GM23338 (cell line): ENCODE results near the gene MAOA. TPM values are rescaled to one million over a fixed set of nuclear protein-coding genes. Genes with fewer than 3 reads are reported as not detected.

Source experiments
- ATAC-seq: fragments of 200-7000 bp; cut with Tn5 transposase; 3 replicates; pipeline ENCODE4 v1.9.1; 2020
- DNase-seq: peaks from one replicate; pipeline ENCODE4 v3.0.0-alpha.2; 2015; ENCODE audit warnings: low spot score
- H2AFZ ChIP-seq: fragments of 200-600 bp; sonication (generic); 2 replicates; pipeline ENCODE4 v1.8.0; 2016; ENCODE audit warnings: antibody characterized with exemption, mild to moderate bottlenecking, moderate library complexity
- H3F3A ChIP-seq: fragments of 200-600 bp; sonication (generic); replicated peaks from 2 replicates; pipeline ENCODE4 v1.8.0; 2017; ENCODE audit warnings: antibody characterized with exemption, mixed run types, low read depth
- H3K27ac ChIP-seq: fragments of 200-600 bp; sonication (generic); 2 replicates; pipeline ENCODE4 v1.6.1; 2016; ENCODE audit warnings: low read depth
- H3K27me3 ChIP-seq: fragments of 200-600 bp; sonication (generic); 2 replicates; pipeline ENCODE4 v1.8.0; 2016; ENCODE audit warnings: mild to moderate bottlenecking, mixed run types, moderate library complexity; ENCODE audit not compliant: insufficient read depth
- H3K36me3 ChIP-seq: fragments of 200-600 bp; sonication (generic); 2 replicates; pipeline ENCODE4 v1.8.0; 2016; ENCODE audit warnings: mild to moderate bottlenecking; ENCODE audit not compliant: insufficient read depth
- H3K4me1 ChIP-seq: fragments of 200-600 bp; sonication (generic); 2 replicates; pipeline ENCODE4 v1.8.0; 2016; ENCODE audit warnings: mild to moderate bottlenecking, moderate library complexity; ENCODE audit not compliant: insufficient read depth
- H3K4me2 ChIP-seq: fragments of 200-600 bp; sonication (generic); 2 replicates; pipeline ENCODE4 v1.7.1; 2017; ENCODE audit warnings: mixed run types
- H3K4me3 ChIP-seq: fragments of 200-600 bp; sonication (generic); 2 replicates; pipeline ENCODE4 v1.6.1; 2016; ENCODE audit warnings: mixed run types
- H3K79me2 ChIP-seq: fragments of 200-600 bp; sonication (generic); replicated peaks from 2 replicates; pipeline ENCODE4 v1.8.0; 2017; ENCODE audit warnings: mild to moderate bottlenecking; ENCODE audit not compliant: insufficient read depth
- H3K9me2 ChIP-seq: fragments of 200-600 bp; sonication (generic); 2 replicates; pipeline ENCODE4 v1.8.0; 2017; ENCODE audit not compliant: insufficient read depth
- H4K20me1 ChIP-seq: fragments of 200-600 bp; sonication (generic); replicated peaks from 2 replicates; pipeline ENCODE4 v1.8.0; 2017; ENCODE audit warnings: mild to moderate bottlenecking; ENCODE audit not compliant: insufficient read depth
- H3K27ac Mint-ChIP-seq: 2 replicates; pipeline ENCODE4 v1.8.0; 2020; ENCODE audit warnings: inconsistent platforms, mild to moderate bottlenecking, moderate library complexity, mixed read lengths
- H3K27me3 Mint-ChIP-seq: 3 replicates; pipeline ENCODE4 v1.8.0; 2022; ENCODE audit warnings: low read depth, mild to moderate bottlenecking, moderate library complexity, mixed read lengths, inconsistent platforms; ENCODE audit not compliant: insufficient read depth, poor library complexity
- H3K36me3 Mint-ChIP-seq: 3 replicates; pipeline ENCODE4 v1.8.0; 2021; ENCODE audit warnings: low read depth, mild to moderate bottlenecking, inconsistent platforms, moderate library complexity, mixed read lengths
- H3K4me1 Mint-ChIP-seq: 3 replicates; pipeline ENCODE4 v1.8.0; 2020; ENCODE audit warnings: mild to moderate bottlenecking, inconsistent platforms, mixed read lengths
- H3K4me3 Mint-ChIP-seq: 3 replicates; pipeline ENCODE4 v1.8.0; 2021; ENCODE audit warnings: moderate library complexity, mild to moderate bottlenecking, inconsistent platforms, mixed read lengths
- H3K9me3 Mint-ChIP-seq: 3 replicates; pipeline ENCODE4 v1.8.0; 2020; ENCODE audit warnings: moderate library complexity, mild to moderate bottlenecking, inconsistent platforms, mixed read lengths
- CREB1 ChIP-seq: fragments of 250-450 bp; sonication (Bioruptor Pico); IDR thresholded peaks from 2 replicates; pipeline ENCODE4 v1.5.0; 2020; ENCODE audit warnings: low read depth, mild to moderate bottlenecking, moderate library complexity
- ETS1 ChIP-seq: IDR thresholded peaks from 2 replicates; pipeline ENCODE4 v1.6.1; 2016; ENCODE audit warnings: antibody characterized with exemption
- EZH2 ChIP-seq: fragments of 200-600 bp; sonication (generic); IDR thresholded peaks from one replicate; pipeline ENCODE4 v1.8.0; 2017; ENCODE audit warnings: antibody characterized with exemption, mild to moderate bottlenecking, low read depth; ENCODE audit not compliant: unreplicated experiment
- EZH2phosphoT487 ChIP-seq: fragments of 200-600 bp; sonication (generic); IDR thresholded peaks from one replicate; pipeline ENCODE4 v1.8.1; 2018; ENCODE audit warnings: antibody characterized with exemption; ENCODE audit not compliant: unreplicated experiment
- JUNB ChIP-seq: IDR thresholded peaks from one replicate; pipeline ENCODE4 v1.6.1; 2016; ENCODE audit warnings: antibody characterized with exemption; ENCODE audit not compliant: unreplicated experiment
- NANOG ChIP-seq: IDR thresholded peaks from 2 replicates; pipeline ENCODE4 v1.6.1; 2016; ENCODE audit warnings: antibody characterized with exemption, borderline replicate concordance
- POLR2AphosphoS5 ChIP-seq: IDR thresholded peaks from 2 replicates; pipeline ENCODE4 v1.6.1; 2016; ENCODE audit warnings: antibody characterized with exemption, low read depth
- REST ChIP-seq: IDR thresholded peaks from one replicate; pipeline ENCODE4 v1.6.1; 2018; ENCODE audit warnings: antibody characterized with exemption; ENCODE audit not compliant: unreplicated experiment
- STAT1 ChIP-seq: IDR thresholded peaks from one replicate; pipeline ENCODE4 v1.6.1; 2016; ENCODE audit warnings: antibody characterized with exemption; ENCODE audit not compliant: unreplicated experiment
- ZNF114 ChIP-seq: fragments of 250-450 bp; sonication (Bioruptor Pico); IDR thresholded peaks from 2 replicates; pipeline ENCODE4 v1.5.0; 2020; ENCODE audit warnings: mild to moderate bottlenecking, moderate library complexity
- ZNF331 ChIP-seq: fragments of 250-450 bp; sonication (Bioruptor Pico); IDR thresholded peaks from 2 replicates; pipeline ENCODE4 v1.5.0; 2020; ENCODE audit warnings: low read depth, mild to moderate bottlenecking, moderate library complexity
- polyA plus RNA-seq: library from polyadenylated mRNA; unstranded; fragments of >200 nt; fragmentation: Nextera tagmentation; extraction: Ambion mirVana; gene quantifications from 2 replicates; pipeline ENCODE4 v1.2.1, GENCODE V29; 2016
- total RNA-seq: library from RNA; depleted of rRNA; stranded (reverse); fragments of >200 nt; shearing (Covaris generic); gene quantifications from 2 replicates; pipeline ENCODE4 v1.2.3, GENCODE V29; 2014
- TF ChIP-seq, protein P1 (sequence below), 2 experiments: fragments of 200-600 bp in 1 of 2; sonication (generic) in 1 of 2; conservative IDR thresholded peaks; 2 replicates each; pipeline versions ENCODE4 v1.5.1 to v1.6.1; 2016 to 2017; ENCODE audit warnings: antibody characterized with exemption in 2 of 2, low read depth in 2 of 2, mild to moderate bottlenecking in 2 of 2, moderate library complexity in 1 of 2
- TF ChIP-seq, protein P2 (sequence below): fragments of 250-450 bp; sonication (Bioruptor Pico); IDR thresholded peaks from 2 replicates; pipeline ENCODE4 v1.5.0; 2020; ENCODE audit warnings: mild to moderate bottlenecking, moderate library complexity

The MAOA gene
- total and polyA plus RNA-seq, 2 experiments from 2014 or later, result 3.2 to 5.2 TPM

DNA sequence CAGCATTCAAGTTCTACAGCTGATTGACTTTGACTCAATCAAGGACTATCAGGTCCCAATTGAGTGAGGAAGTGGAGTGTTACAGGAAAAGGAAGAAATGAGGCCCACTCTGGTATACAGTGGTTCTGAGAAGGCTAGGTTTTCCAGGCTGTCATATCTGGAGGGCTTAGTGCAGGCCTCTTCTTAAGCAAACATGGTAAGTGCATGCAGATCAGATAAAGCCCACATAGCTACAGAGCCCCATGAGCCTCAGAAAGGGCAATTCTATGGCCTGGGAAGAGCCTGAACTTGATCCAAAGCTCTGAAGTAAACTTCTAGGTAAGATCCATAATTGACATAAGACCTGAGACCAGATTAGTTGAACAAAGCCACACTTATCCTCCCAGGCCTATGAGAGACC is 29.0 kb upstream of the MAOA start:
- no peak overlapping the region for H3K27ac ChIP-seq
- H3K4me2 ChIP-seq, result no peak overlapping the region
- peaks cover 8% of the 10 kb centered on the region for H3K4me1 ChIP-seq
- Mint-ChIP-seq H3K27ac (no peak overlapping the region), H3K27me3 (no peaks in the 10 kb centered on the region), H3K4me3 (no peak overlapping the region), H3K4me1 (peaks cover 16% of the 10 kb centered on the region), H3K36me3 (no peaks in the 10 kb centered on the region), H3K9me3 (peaks cover 4% of the 10 kb centered on the region; the same call in 2 of the 3 replicates)
- TF ChIP-seq, protein P1, sequence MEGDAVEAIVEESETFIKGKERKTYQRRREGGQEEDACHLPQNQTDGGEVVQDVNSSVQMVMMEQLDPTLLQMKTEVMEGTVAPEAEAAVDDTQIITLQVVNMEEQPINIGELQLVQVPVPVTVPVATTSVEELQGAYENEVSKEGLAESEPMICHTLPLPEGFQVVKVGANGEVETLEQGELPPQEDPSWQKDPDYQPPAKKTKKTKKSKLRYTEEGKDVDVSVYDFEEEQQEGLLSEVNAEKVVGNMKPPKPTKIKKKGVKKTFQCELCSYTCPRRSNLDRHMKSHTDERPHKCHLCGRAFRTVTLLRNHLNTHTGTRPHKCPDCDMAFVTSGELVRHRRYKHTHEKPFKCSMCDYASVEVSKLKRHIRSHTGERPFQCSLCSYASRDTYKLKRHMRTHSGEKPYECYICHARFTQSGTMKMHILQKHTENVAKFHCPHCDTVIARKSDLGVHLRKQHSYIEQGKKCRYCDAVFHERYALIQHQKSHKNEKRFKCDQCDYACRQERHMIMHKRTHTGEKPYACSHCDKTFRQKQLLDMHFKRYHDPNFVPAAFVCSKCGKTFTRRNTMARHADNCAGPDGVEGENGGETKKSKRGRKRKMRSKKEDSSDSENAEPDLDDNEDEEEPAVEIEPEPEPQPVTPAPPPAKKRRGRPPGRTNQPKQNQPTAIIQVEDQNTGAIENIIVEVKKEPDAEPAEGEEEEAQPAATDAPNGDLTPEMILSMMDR (conservative IDR thresholded peaks at IDR 0.05; ENCODE audit: low read depth in 2 of 2), result no peak
- TF ChIP-seq POLR2AphosphoS5, result no peak
- TF ChIP-seq NANOG, result no peak
- TF ChIP-seq ZNF114 (CRISPR knock-in tag), result no peak
- no peak for TF ChIP-seq ZNF331 (CRISPR knock-in tag)
- TF ChIP-seq, protein P2, sequence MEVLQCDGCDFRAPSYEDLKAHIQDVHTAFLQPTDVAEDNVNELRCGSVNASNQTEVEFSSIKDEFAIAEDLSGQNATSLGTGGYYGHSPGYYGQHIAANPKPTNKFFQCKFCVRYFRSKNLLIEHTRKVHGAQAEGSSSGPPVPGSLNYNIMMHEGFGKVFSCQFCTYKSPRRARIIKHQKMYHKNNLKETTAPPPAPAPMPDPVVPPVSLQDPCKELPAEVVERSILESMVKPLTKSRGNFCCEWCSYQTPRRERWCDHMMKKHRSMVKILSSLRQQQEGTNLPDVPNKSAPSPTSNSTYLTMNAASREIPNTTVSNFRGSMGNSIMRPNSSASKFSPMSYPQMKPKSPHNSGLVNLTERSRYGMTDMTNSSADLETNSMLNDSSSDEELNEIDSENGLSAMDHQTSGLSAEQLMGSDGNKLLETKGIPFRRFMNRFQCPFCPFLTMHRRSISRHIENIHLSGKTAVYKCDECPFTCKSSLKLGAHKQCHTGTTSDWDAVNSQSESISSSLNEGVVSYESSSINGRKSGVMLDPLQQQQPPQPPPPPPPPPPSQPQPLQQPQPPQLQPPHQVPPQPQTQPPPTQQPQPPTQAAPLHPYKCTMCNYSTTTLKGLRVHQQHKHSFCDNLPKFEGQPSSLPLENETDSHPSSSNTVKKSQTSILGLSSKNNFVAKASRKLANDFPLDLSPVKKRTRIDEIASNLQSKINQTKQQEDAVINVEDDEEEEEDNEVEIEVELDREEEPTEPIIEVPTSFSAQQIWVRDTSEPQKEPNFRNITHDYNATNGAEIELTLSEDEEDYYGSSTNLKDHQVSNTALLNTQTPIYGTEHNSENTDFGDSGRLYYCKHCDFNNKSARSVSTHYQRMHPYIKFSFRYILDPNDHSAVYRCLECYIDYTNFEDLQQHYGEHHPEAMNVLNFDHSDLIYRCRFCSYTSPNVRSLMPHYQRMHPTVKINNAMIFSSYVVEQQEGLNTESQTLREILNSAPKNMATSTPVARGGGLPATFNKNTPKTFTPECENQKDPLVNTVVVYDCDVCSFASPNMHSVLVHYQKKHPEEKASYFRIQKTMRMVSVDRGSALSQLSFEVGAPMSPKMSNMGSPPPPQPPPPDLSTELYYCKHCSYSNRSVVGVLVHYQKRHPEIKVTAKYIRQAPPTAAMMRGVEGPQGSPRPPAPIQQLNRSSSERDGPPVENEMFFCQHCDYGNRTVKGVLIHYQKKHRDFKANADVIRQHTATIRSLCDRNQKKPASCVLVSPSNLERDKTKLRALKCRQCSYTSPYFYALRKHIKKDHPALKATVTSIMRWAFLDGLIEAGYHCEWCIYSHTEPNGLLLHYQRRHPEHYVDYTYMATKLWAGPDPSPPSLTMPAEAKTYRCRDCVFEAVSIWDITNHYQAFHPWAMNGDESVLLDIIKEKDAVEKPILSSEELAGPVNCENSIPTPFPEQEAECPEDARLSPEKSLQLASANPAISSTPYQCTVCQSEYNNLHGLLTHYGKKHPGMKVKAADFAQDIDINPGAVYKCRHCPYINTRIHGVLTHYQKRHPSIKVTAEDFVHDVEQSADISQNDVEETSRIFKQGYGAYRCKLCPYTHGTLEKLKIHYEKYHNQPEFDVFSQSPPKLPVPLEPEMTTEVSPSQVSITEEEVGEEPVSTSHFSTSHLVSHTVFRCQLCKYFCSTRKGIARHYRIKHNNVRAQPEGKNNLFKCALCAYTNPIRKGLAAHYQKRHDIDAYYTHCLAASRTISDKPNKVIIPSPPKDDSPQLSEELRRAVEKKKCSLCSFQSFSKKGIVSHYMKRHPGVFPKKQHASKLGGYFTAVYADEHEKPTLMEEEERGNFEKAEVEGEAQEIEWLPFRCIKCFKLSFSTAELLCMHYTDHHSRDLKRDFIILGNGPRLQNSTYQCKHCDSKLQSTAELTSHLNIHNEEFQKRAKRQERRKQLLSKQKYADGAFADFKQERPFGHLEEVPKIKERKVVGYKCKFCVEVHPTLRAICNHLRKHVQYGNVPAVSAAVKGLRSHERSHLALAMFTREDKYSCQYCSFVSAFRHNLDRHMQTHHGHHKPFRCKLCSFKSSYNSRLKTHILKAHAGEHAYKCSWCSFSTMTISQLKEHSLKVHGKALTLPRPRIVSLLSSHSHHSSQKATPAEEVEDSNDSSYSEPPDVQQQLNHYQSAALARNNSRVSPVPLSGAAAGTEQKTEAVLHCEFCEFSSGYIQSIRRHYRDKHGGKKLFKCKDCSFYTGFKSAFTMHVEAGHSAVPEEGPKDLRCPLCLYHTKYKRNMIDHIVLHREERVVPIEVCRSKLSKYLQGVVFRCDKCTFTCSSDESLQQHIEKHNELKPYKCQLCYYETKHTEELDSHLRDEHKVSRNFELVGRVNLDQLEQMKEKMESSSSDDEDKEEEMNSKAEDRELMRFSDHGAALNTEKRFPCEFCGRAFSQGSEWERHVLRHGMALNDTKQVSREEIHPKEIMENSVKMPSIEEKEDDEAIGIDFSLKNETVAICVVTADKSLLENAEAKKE (CRISPR knock-in tag), result no peak
- no peak for TF ChIP-seq CREB1 (CRISPR knock-in tag)
- TF ChIP-seq JUNB, result no peak
- TF ChIP-seq ETS1, result no peak
- TF ChIP-seq REST, result no peak
- no peak for TF ChIP-seq EZH2
- no peak for TF ChIP-seq STAT1
- no peak for TF ChIP-seq EZH2phosphoT487
- peaks cover 5% of the 10 kb centered on the region; the same call in 1 of the 2 replicates for H3K27me3 ChIP-seq
- H4K20me1 ChIP-seq, result no peaks in the 10 kb centered on the region
- no peaks in the 10 kb centered on the region for H3F3A ChIP-seq
- H2AFZ ChIP-seq, result no peak overlapping the region
- no peaks in the 10 kb centered on the region for H3K79me2 ChIP-seq
- H3K4me3 ChIP-seq, result no peak overlapping the region
- DNase-seq, result no peak
- no peaks in the 10 kb centered on the region for H3K36me3 ChIP-seq
- ATAC-seq, result no peak
- no peaks in the 10 kb centered on the region for H3K9me2 ChIP-seq
